HepG2 (cell line): ENCODE results near the gene HSPA1A. TPM values are rescaled to one million over a fixed set of nuclear protein-coding genes. Genes with fewer than 3 reads are reported as not detected.

ENCODE experiments used
- AGO2 ChIP-seq: fragments of 200-400 bp; formaldehyde crosslinking; optimal IDR thresholded peaks from 2 replicates; pipeline ENCODE3; 2017; ENCODE audit warnings: mild to moderate bottlenecking, low read depth, low read length, moderate library complexity
- ARID5B ChIP-seq: IDR thresholded peaks from 2 replicates; pipeline ENCODE4 v1.4.0; 2020; ENCODE audit warnings: mild to moderate bottlenecking, missing genetic modification reagents
- BATF2 ChIP-seq: sonication (generic); formaldehyde crosslinking; IDR thresholded peaks from 2 replicates; pipeline ENCODE4 v1.8.0; 2022; ENCODE audit warnings: mild to moderate bottlenecking, missing genetic modification reagents, moderate library complexity
- GABPB1 ChIP-seq: IDR thresholded peaks from 2 replicates; pipeline ENCODE4 v1.6.1; 2016; ENCODE audit warnings: mild to moderate bottlenecking, missing genetic modification reagents, moderate library complexity, missing compliant biosample characterization
- MIXL1 ChIP-seq: IDR thresholded peaks from 2 replicates; pipeline ENCODE4 v1.6.1; 2016
- MLLT10 ChIP-seq: sonication (generic); formaldehyde crosslinking; IDR thresholded peaks from 2 replicates; pipeline ENCODE4 v1.4.0; 2020; ENCODE audit warnings: missing genetic modification reagents
- PITX1 ChIP-seq: sonication (generic); formaldehyde crosslinking; IDR thresholded peaks from 2 replicates; pipeline ENCODE4 v1.5.1; 2020; ENCODE audit warnings: mild to moderate bottlenecking, missing genetic modification reagents
- SRF ChIP-seq: IDR thresholded peaks from 2 replicates; pipeline ENCODE4 v1.6.1; 2011; ENCODE audit warnings: mild to moderate bottlenecking, low read depth, low read length, moderate library complexity
- U2AF2 ChIP-seq: fragments of 200-400 bp; formaldehyde crosslinking; IDR thresholded peaks from 2 replicates; pipeline ENCODE4 v1.6.1; 2017; ENCODE audit warnings: low read depth, mild to moderate bottlenecking, low read length
- ZNF143 ChIP-seq: sonication (generic); formaldehyde crosslinking; IDR thresholded peaks from 2 replicates; pipeline ENCODE4 v1.4.0; 2020; ENCODE audit warnings: missing genetic modification reagents
- polyA plus RNA-seq, 8 experiments: library from polyadenylated mRNA; depleted of rRNA in 3 of 8; stranded (reverse) in 7 of 8; unstranded in 1 of 8; fragments of >200 nt; fragmentation: Illumina TruSeq in 4 of 8; extraction: Trizol in 4 of 8; gene quantifications; 2 replicates each; pipeline versions ENCODE4 v1.2.1 to v1.2.3, GENCODE V29; 2011 to 2016; ENCODE audit warnings: low read depth in 4 of 8, missing spikeins in 1 of 8, mixed read lengths in 1 of 8; ENCODE audit not compliant: insufficient read depth in 1 of 8
- total RNA-seq, 5 experiments: library from RNA; depleted of rRNA; stranded (reverse); fragments of >200 nt; fragmentation: Illumina TruSeq; extraction: Trizol; gene quantifications; 2 replicates each; pipeline ENCODE4 v1.2.3, GENCODE V29; 2016; ENCODE audit warnings: low read depth in 1 of 5
- TF ChIP-seq, protein P1 (sequence below): IDR thresholded peaks from 2 replicates; pipeline ENCODE4 v1.6.1; 2016; ENCODE audit warnings: low read depth, missing genetic modification reagents, missing compliant biosample characterization
- TF ChIP-seq, protein P2 (sequence below): sonication (generic); formaldehyde crosslinking; IDR thresholded peaks from 2 replicates; pipeline ENCODE4 v1.8.1; 2022; ENCODE audit warnings: low read depth, mild to moderate bottlenecking, missing genetic modification reagents

HSPA1A gene
- total and polyA plus RNA-seq, 2 of the 13 experiments (the other 11 are each of a cell fraction or from before 2014, with no cell fraction given), result 44.5 to 85.0 TPM

- TF ChIP-seq, protein P1, sequence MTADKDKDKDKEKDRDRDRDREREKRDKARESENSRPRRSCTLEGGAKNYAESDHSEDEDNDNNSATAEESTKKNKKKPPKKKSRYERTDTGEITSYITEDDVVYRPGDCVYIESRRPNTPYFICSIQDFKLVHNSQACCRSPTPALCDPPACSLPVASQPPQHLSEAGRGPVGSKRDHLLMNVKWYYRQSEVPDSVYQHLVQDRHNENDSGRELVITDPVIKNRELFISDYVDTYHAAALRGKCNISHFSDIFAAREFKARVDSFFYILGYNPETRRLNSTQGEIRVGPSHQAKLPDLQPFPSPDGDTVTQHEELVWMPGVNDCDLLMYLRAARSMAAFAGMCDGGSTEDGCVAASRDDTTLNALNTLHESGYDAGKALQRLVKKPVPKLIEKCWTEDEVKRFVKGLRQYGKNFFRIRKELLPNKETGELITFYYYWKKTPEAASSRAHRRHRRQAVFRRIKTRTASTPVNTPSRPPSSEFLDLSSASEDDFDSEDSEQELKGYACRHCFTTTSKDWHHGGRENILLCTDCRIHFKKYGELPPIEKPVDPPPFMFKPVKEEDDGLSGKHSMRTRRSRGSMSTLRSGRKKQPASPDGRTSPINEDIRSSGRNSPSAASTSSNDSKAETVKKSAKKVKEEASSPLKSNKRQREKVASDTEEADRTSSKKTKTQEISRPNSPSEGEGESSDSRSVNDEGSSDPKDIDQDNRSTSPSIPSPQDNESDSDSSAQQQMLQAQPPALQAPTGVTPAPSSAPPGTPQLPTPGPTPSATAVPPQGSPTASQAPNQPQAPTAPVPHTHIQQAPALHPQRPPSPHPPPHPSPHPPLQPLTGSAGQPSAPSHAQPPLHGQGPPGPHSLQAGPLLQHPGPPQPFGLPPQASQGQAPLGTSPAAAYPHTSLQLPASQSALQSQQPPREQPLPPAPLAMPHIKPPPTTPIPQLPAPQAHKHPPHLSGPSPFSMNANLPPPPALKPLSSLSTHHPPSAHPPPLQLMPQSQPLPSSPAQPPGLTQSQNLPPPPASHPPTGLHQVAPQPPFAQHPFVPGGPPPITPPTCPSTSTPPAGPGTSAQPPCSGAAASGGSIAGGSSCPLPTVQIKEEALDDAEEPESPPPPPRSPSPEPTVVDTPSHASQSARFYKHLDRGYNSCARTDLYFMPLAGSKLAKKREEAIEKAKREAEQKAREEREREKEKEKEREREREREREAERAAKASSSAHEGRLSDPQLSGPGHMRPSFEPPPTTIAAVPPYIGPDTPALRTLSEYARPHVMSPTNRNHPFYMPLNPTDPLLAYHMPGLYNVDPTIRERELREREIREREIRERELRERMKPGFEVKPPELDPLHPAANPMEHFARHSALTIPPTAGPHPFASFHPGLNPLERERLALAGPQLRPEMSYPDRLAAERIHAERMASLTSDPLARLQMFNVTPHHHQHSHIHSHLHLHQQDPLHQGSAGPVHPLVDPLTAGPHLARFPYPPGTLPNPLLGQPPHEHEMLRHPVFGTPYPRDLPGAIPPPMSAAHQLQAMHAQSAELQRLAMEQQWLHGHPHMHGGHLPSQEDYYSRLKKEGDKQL (CRISPR knock-in tag), result peak; percentile 65; the same call in 1 of the 2 replicates
- TF ChIP-seq AGO2, result peak; percentile 100
- TF ChIP-seq, protein P2, sequence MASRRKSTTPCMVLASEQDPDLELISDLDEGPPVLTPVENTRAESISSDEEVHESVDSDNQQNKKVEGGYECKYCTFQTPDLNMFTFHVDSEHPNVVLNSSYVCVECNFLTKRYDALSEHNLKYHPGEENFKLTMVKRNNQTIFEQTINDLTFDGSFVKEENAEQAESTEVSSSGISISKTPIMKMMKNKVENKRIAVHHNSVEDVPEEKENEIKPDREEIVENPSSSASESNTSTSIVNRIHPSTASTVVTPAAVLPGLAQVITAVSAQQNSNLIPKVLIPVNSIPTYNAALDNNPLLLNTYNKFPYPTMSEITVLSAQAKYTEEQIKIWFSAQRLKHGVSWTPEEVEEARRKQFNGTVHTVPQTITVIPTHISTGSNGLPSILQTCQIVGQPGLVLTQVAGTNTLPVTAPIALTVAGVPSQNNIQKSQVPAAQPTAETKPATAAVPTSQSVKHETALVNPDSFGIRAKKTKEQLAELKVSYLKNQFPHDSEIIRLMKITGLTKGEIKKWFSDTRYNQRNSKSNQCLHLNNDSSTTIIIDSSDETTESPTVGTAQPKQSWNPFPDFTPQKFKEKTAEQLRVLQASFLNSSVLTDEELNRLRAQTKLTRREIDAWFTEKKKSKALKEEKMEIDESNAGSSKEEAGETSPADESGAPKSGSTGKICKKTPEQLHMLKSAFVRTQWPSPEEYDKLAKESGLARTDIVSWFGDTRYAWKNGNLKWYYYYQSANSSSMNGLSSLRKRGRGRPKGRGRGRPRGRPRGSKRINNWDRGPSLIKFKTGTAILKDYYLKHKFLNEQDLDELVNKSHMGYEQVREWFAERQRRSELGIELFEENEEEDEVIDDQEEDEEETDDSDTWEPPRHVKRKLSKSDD (CRISPR knock-in tag), result peak; percentile 77
- TF ChIP-seq SRF, result 0 out of 2 replicates have a peak, but pooled peaks have one; percentile 53
- TF ChIP-seq MIXL1, result no peak; the same call in 1 of the 2 replicates
- TF ChIP-seq MLLT10 (CRISPR knock-in tag), result peak; percentile 21; the same call in 1 of the 2 replicates
- no peak; the same call in 1 of the 2 replicates for TF ChIP-seq BATF2 (CRISPR knock-in tag)
- no peak for TF ChIP-seq ARID5B (CRISPR knock-in tag)
- peak; percentile 12; the same call in 1 of the 2 replicates for TF ChIP-seq U2AF2
- peak; percentile 89 for TF ChIP-seq ZNF143 (CRISPR knock-in tag)
- peak; percentile 72 for TF ChIP-seq GABPB1 (CRISPR knock-in tag)
- TF ChIP-seq PITX1 (CRISPR knock-in tag), result peak; percentile 71; the same call in 1 of the 2 replicates
Measured at GRCh38 chr6:31834367-31835250, 19.3 kb downstream of the HSPA1A start (continued).
